ENCODE data around the gene CHST12. TPM values are rescaled to one million over a fixed set of nuclear protein-coding genes. Genes with fewer than 3 reads are reported as not detected.
A peak's percentile ranks its signal among the peaks of the same experiment; 100 is the strongest.

CHST12 gene
- total and polyA plus RNA-seq, 12 donors: 2.5 to 31.2 (median 19.4) TPM

GRCh38 chr7:2471396-2471795 is 68.0 kb downstream of the CHST12 start:
- 0 to 35% (median 27%) methylated on average over 2 to 17 of the region's 17 CpGs for WGBS, 4 donors
- Histone ChIP-seq H3K27me3 (peaks cover 4% of the 10 kb centered on the region), H3K36me3 (replicated peaks in 1 of 2) (no peaks in the 10 kb centered on the region), H3K4me3 (no peak overlapping the region), H3K27ac (peak overlapping the region in 1 of 5 donors; percentile 49), H3K9me3 (replicated peaks in 1 of 3) (no peaks in the 10 kb centered on the region), H3K4me1 (replicated peaks in 1 of 2) (no peaks in the 10 kb centered on the region)
- intact Hi-C loops (cut with DNase I): loop anchor here (10.0 kb wide), 2 partner anchors 193 to 213 kb away; partner anchors contain the start of gene AMZ1 (in 1 of the 2)
- no peak for TF ChIP-seq POLR2A (IDR thresholded peaks at IDR 0.05)
- TF ChIP-seq CTCF (IDR thresholded peaks at IDR 0.05): no peak
- DNase-seq: peak in 4 of 7 donors; percentile 35 to 67 (median 51)

GRCh38 chr7:2472739-2473138 is 69.3 kb downstream of the CHST12 start:
- Histone ChIP-seq H3K9me3 (replicated peaks in 1 of 3) (no peaks in the 10 kb centered on the region), H3K36me3 (replicated peaks in 1 of 2) (no peaks in the 10 kb centered on the region), H3K4me1 (replicated peaks in 1 of 2) (peaks cover 0 to 4% of the 10 kb centered on the region in 2 donors), H3K27me3 (peaks cover 10% of the 10 kb centered on the region), H3K4me3 (no peak overlapping the region), H3K27ac (no peak overlapping the region)
- DNase-seq: no peak
- intact Hi-C loops (cut with DNase I): loop anchor here (10.0 kb wide), 2 partner anchors 192 to 212 kb away; partner anchors contain the start of gene AMZ1 (in 1 of the 2)
- no peak for TF ChIP-seq POLR2A (IDR thresholded peaks at IDR 0.05)
- no peak for TF ChIP-seq CTCF (IDR thresholded peaks at IDR 0.05)
- 84 to 94% (median 87%) methylated on average over 5 to 6 of the region's 6 CpGs for WGBS, 4 donors

- TF ChIP-seq CTCF (IDR thresholded peaks at IDR 0.05): no peak
- no peak for TF ChIP-seq POLR2A (IDR thresholded peaks at IDR 0.05)
- intact Hi-C loops (cut with DNase I): loop anchor here (2.0 to 10.0 kb wide), 3 partner anchors 85 to 211 kb away; partner anchors contain the start of genes AMZ1 (in 1 of the 2) and IQCE (in 1 of the 2)
- peaks cover 10% of the 10 kb centered on the region for H3K27me3 ChIP-seq
Measured at GRCh38 chr7:2473496-2474180, 70.2 kb downstream of the CHST12 start.

GRCh38 chr7:2474224-2474623 is 70.8 kb downstream of the CHST12 start:
- H3K27ac ChIP-seq: no peak overlapping the region
- H3K27me3 ChIP-seq: peaks cover 10% of the 10 kb centered on the region
- H3K36me3 ChIP-seq (replicated peaks in 1 of 2): no peaks in the 10 kb centered on the region
- H3K9me3 ChIP-seq (replicated peaks in 1 of 3): no peaks in the 10 kb centered on the region
- intact Hi-C loops (cut with DNase I): loop anchor here (2.0 to 10.0 kb wide), 3 partner anchors 85 to 211 kb away; partner anchors contain the start of genes AMZ1 (in 1 of the 2) and IQCE (in 1 of the 2)
- no peak for DNase-seq
- TF ChIP-seq POLR2A (IDR thresholded peaks at IDR 0.05) (no peak), CTCF (IDR thresholded peaks at IDR 0.05) (no peak)
- WGBS, 4 donors: 75 to 100% (median 89%) methylated on average over 1 to 15 of the region's 15 CpGs; no CpG with 5 or more reads in 1 of the 4 donors
- H3K4me3 ChIP-seq: no peak overlapping the region
- peaks cover 0 to 17% of the 10 kb centered on the region in 2 donors for H3K4me1 ChIP-seq (replicated peaks in 1 of 2)

More at GRCh38 chr7:2473496-2474180, 70.2 kb downstream of the CHST12 start:
- Histone ChIP-seq H3K9me3 (replicated peaks in 1 of 3) (no peaks in the 10 kb centered on the region), H3K4me1 (replicated peaks in 1 of 2) (peaks cover 0 to 13% of the 10 kb centered on the region in 2 donors), H3K36me3 (replicated peaks in 1 of 2) (no peaks in the 10 kb centered on the region), H3K4me3 (no peak overlapping the region), H3K27ac (no peak overlapping the region)
- WGBS, 4 donors: 76 to 84% (median 80%) methylated on average over 9 to 12 of the region's 12 CpGs
- DNase-seq: no peak

Data from adrenal gland (tissue), 12 donors.